ENCODE results near the gene ROBO2.

ROBO2 gene

GRCh38 chr3:77672016-77672415, 632.1 kb downstream of the ROBO2 start:
- no peak for FAIRE-seq
- DNase-seq (ENCODE audit: insufficient read length) = no peak
- TF ChIP-seq POLR2A (IDR thresholded peaks at IDR 0.05; ENCODE audit: low read depth, low read length) (no peak), POLR2AphosphoS5 (IDR thresholded peaks at IDR 0.05; ENCODE audit: low read depth, low read length) (no peak), TAF1 (IDR thresholded peaks at IDR 0.05; ENCODE audit: borderline replicate concordance, low read depth, low read length) (no peak)

DNA sequence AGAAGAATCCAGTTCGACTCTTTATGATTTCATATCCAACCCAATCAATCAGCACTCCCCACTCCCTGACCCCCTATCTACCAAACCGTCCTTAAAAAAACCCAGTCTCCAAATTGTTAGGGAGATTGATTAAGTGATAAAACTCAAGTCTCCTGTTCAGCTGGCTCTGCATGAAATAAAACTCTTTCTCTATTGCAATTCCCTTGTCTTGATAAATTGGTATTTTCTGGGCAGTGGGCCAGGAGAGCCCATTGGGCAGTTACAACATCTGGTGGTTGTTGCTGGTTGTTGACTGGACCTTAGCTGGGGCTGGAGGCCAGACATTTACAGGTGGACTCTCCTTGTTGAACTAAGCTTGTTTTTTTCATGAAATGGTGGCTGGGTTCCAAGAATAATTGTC, 642.3 kb downstream of the ROBO2 start:
- DNase-seq (ENCODE audit: insufficient read length) (no peak), FAIRE-seq (no peak)
- TF ChIP-seq POLR2A (IDR thresholded peaks at IDR 0.05; ENCODE audit: low read depth, low read length) (no peak), POLR2AphosphoS5 (IDR thresholded peaks at IDR 0.05; ENCODE audit: low read depth, low read length) (no peak), TAF1 (IDR thresholded peaks at IDR 0.05; ENCODE audit: borderline replicate concordance, low read depth, low read length) (no peak)

GRCh38 chr3:77684115-77684514, 644.2 kb downstream of the ROBO2 start:
- FAIRE-seq (no peak), DNase-seq (ENCODE audit: insufficient read length) (no peak)
- TF ChIP-seq TAF1 (IDR thresholded peaks at IDR 0.05; ENCODE audit: borderline replicate concordance, low read depth, low read length) (no peak), POLR2A (IDR thresholded peaks at IDR 0.05; ENCODE audit: low read depth, low read length) (no peak), POLR2AphosphoS5 (IDR thresholded peaks at IDR 0.05; ENCODE audit: low read depth, low read length) (no peak)

GRCh38 chr3:77685713-77686112, 645.8 kb downstream of the ROBO2 start:
- no peak for FAIRE-seq
- no peak for DNase-seq (ENCODE audit: insufficient read length)
- no peak for TF ChIP-seq POLR2A (IDR thresholded peaks at IDR 0.05; ENCODE audit: low read depth, low read length)
- no peak for TF ChIP-seq TAF1 (IDR thresholded peaks at IDR 0.05; ENCODE audit: borderline replicate concordance, low read depth, low read length)
- TF ChIP-seq POLR2AphosphoS5 (IDR thresholded peaks at IDR 0.05; ENCODE audit: low read depth, low read length) = no peak

DNA sequence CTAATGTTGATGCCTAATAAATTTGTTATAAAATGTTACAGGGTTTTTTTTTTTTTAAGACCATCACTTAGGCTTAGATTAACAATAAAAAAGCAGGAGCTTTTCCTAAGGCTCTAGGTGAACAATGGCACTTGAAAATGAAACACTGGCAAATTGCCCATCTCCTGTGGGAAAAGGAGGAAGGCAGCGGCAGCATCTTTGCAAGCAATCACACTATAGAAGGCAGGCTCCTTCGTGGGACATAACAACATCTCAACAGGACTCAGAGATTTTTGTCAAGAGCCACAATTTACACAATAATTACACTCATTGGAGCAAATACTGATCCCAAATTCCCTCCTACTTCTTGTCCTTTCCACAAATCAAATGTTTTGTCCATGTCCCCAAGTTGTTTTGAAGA, 646.7 kb downstream of the ROBO2 start:
- TF ChIP-seq POLR2A (IDR thresholded peaks at IDR 0.05; ENCODE audit: low read depth, low read length) = no peak
- no peak for TF ChIP-seq TAF1 (IDR thresholded peaks at IDR 0.05; ENCODE audit: borderline replicate concordance, low read depth, low read length)
- no peak for TF ChIP-seq POLR2AphosphoS5 (IDR thresholded peaks at IDR 0.05; ENCODE audit: low read depth, low read length)
- no peak for FAIRE-seq
- no peak for DNase-seq (ENCODE audit: insufficient read length)

- no peak for DNase-seq (ENCODE audit: insufficient read length)
- FAIRE-seq = no peak
- TF ChIP-seq POLR2A (IDR thresholded peaks at IDR 0.05; ENCODE audit: low read depth, low read length) = no peak
- no peak for TF ChIP-seq TAF1 (IDR thresholded peaks at IDR 0.05; ENCODE audit: borderline replicate concordance, low read depth, low read length)
- TF ChIP-seq POLR2AphosphoS5 (IDR thresholded peaks at IDR 0.05; ENCODE audit: low read depth, low read length) = no peak
These were observed 647.6 kb downstream of the ROBO2 start for GRCh38 chr3:77687545-77687944.

- TF ChIP-seq TAF1 (IDR thresholded peaks at IDR 0.05; ENCODE audit: borderline replicate concordance, low read depth, low read length) (no peak), POLR2A (IDR thresholded peaks at IDR 0.05; ENCODE audit: low read depth, low read length) (no peak), POLR2AphosphoS5 (IDR thresholded peaks at IDR 0.05; ENCODE audit: low read depth, low read length) (no peak)
- no peak for DNase-seq (ENCODE audit: insufficient read length)
- FAIRE-seq = no peak
These were observed 650.5 kb downstream of the ROBO2 start for GRCh38 chr3:77690284-77690845.

DNA sequence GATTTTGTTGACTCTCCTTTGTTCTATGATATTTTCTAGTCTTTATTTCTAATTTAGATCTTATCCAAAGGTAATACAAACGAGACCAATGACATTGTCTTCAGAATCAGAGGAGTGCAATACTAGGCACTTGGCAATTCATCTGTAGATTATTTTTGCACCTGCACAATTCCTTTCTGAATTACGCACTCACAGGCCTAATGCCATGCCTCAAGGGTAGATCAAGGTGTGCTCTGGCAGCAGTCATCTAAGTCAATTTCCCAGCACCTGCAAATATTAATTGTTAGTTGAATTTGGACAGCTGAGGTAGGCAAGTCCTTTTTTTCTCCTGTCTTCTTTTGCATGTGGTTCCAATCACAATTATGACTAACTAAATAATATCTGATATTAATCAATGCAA, 653.2 kb downstream of the ROBO2 start:
- no peak for FAIRE-seq
- no peak for DNase-seq (ENCODE audit: insufficient read length)
- TF ChIP-seq POLR2AphosphoS5 (IDR thresholded peaks at IDR 0.05; ENCODE audit: low read depth, low read length) (no peak), TAF1 (IDR thresholded peaks at IDR 0.05; ENCODE audit: borderline replicate concordance, low read depth, low read length) (no peak), POLR2A (IDR thresholded peaks at IDR 0.05; ENCODE audit: low read depth, low read length) (no peak)

GRCh38 chr3:77699125-77699691, 659.3 kb downstream of the ROBO2 start:
- no peak for DNase-seq (ENCODE audit: insufficient read length)
- TF ChIP-seq POLR2A (IDR thresholded peaks at IDR 0.05; ENCODE audit: low read depth, low read length) = no peak
- no peak for TF ChIP-seq TAF1 (IDR thresholded peaks at IDR 0.05; ENCODE audit: borderline replicate concordance, low read depth, low read length)
- TF ChIP-seq POLR2AphosphoS5 (IDR thresholded peaks at IDR 0.05; ENCODE audit: low read depth, low read length) = no peak
- FAIRE-seq = no peak

Measured in GM12892 (cell line).